Small intestine (tissue), 7 donors: ENCODE results near the gene MT1H. TPM values are rescaled to one million over a fixed set of nuclear protein-coding genes. Genes with fewer than 3 reads are reported as not detected.
"Not testable (repeated sequence)": the region's sequence is repeated elsewhere in the genome, so short reads cannot be mapped to it uniquely, and the experiment has no call there.

ENCODE experiments used
- DNase-seq, 2 donors: peaks; one replicate each; pipeline versions ENCODE4 v3.0.0 to v3.0.0-alpha.2; 2013
- FAIRE-seq: peaks from 2 replicates; lab custom pipeline; 2012; peaks lifted over from hg19 to GRCh38; lab: Jason Lieb, UNC
- H3K27ac ChIP-seq, 3 donors: one replicate each; pipeline ENCODE4 v1.5.1; 2013; ENCODE audit warnings: low read length in 2 of 3, mild to moderate bottlenecking in 2 of 3, control low read depth in 1 of 3, inconsistent platforms in 1 of 3, low read depth in 1 of 3, moderate library complexity in 1 of 3
- H3K27me3 ChIP-seq, 3 donors: one replicate each; pipeline ENCODE4 v1.6.1; 2013; ENCODE audit warnings: low read length in 3 of 3, inconsistent platforms in 1 of 3; ENCODE audit not compliant: control insufficient read depth in 3 of 3, insufficient read depth in 3 of 3
- H3K36me3 ChIP-seq, 3 donors: one replicate each; pipeline ENCODE4 v1.6.1; 2013; ENCODE audit warnings: low read length in 3 of 3, inconsistent platforms in 1 of 3, low read depth in 1 of 3, mild to moderate bottlenecking in 1 of 3, moderate library complexity in 1 of 3; ENCODE audit not compliant: control insufficient read depth in 3 of 3, insufficient read depth in 2 of 3
- H3K4me1 ChIP-seq, 3 donors: one replicate each; pipeline ENCODE4 v1.6.1; 2013; ENCODE audit warnings: low read length in 2 of 3, inconsistent platforms in 1 of 3, low read depth in 1 of 3, mild to moderate bottlenecking in 1 of 3, moderate library complexity in 1 of 3; ENCODE audit not compliant: control insufficient read depth in 3 of 3, insufficient read depth in 2 of 3
- H3K4me3 ChIP-seq, 3 donors: one replicate each; pipeline ENCODE4 v1.5.1; 2013; ENCODE audit warnings: low read length in 3 of 3, control low read depth in 1 of 3, inconsistent platforms in 1 of 3, low read depth in 1 of 3, mild to moderate bottlenecking in 1 of 3, moderate library complexity in 1 of 3
- H3K9me3 ChIP-seq, 2 donors: one replicate each; pipeline ENCODE4 v1.6.1; 2013; ENCODE audit warnings: low read depth in 1 of 2, low read length in 1 of 2; ENCODE audit not compliant: control insufficient read depth in 2 of 2, insufficient read depth in 1 of 2
- WGBS, 3 donors: extraction: QIAGEN DNeasy Blood & Tissue Kit; methylation state at CpG; one replicate each; pipeline ENCODE4 v1.1.7; 2013; 5-methylcytosine and 5-hydroxymethylcytosine counted together
- polyA plus RNA-seq, 4 donors: library from polyadenylated mRNA; stranded (reverse) in 3 of 4; unstranded in 1 of 4; fragments of 200-250 nt in 3 of 4; fragments of 120-200 nt in 1 of 4; gene quantifications; one replicate each; pipeline versions ENCODE4 v1.2.1 to v1.2.3, GENCODE V29; 2013
- donor health status: healthy with polysubstance abuse.
- donor health status: control.
- donor health status: control.
- donor health status: Bipolar disorder and iron deficiency.
- donor health status: healthy.

The MT1H gene
- polyA plus RNA-seq, 4 donors, result 3.6 to 930 (median 62.8) TPM

- Histone ChIP-seq H3K27ac (no peak overlapping the region), H3K36me3 (peaks cover 0 to 15% (median 0%) of the 10 kb centered on the region in 3 donors), H3K4me3 (no peak overlapping the region), H3K9me3 (no peaks in the 10 kb centered on the region), H3K27me3 (peaks cover 0 to 49% (median 8%) of the 10 kb centered on the region in 3 donors), H3K4me1 (peaks cover 0 to 20% (median 0%) of the 10 kb centered on the region in 3 donors)
- no peak for FAIRE-seq
- WGBS, 3 donors, result 89 to 97% (median 91%) methylated on average over 1 of the region's 1 CpG
- no peak for DNase-seq
These were observed 5.1 kb upstream of the MT1H start for GRCh38 chr16:56664506-56664905.

GRCh38 chr16:56665286-56666261, 4.0 kb upstream of the MT1H start:
- not testable (repeated sequence) for H3K27ac ChIP-seq, H3K9me3 ChIP-seq, DNase-seq, H3K4me3 ChIP-seq, FAIRE-seq, H3K36me3 ChIP-seq
- WGBS, 3 donors, result 62 to 69% (median 67%) methylated on average over 8 of the region's 8 CpGs
- H3K27me3 ChIP-seq, result peaks cover 0 to 56% (median 17%) of the 10 kb centered on the region in 3 donors
- peaks cover 0 to 26% (median 0%) of the 10 kb centered on the region in 3 donors for H3K4me1 ChIP-seq

- peak within 1 kb of the TSS in 2 of 3 donors; percentile 9 to 70 for H3K4me3 ChIP-seq
- no peaks in the 10 kb centered on the region for H3K9me3 ChIP-seq
- peak; percentile 88 to 93 for DNase-seq
- FAIRE-seq, result no peak
- peaks cover 0 to 21% (median 0%) of the 10 kb centered on the region in 3 donors for H3K4me1 ChIP-seq
- H3K36me3 ChIP-seq, result peaks cover 0 to 8% (median 0%) of the 10 kb centered on the region in 3 donors
- WGBS, 3 donors, result 2 to 8% (median 6%) methylated on average over 37 to 46 of the region's 46 CpGs
- H3K27ac ChIP-seq, result peak within 1 kb of the TSS in 2 of 3 donors; percentile 28 to 89
- H3K27me3 ChIP-seq, result peaks cover 0 to 53% (median 19%) of the 10 kb centered on the region in 3 donors
These were observed 1.7 kb upstream of the MT1H start, which contains the start of gene MT1G for GRCh38 chr16:56667581-56668571. Gene MT1G (minus strand): TSS chr16:56668065. CDS start chr16:56667993, 72 bp downstream.

GRCh38 chr16:56669840-56670619, 416 bp downstream of the MT1H start:
- WGBS, 3 donors, result 20 to 26% (median 22%) methylated on average over 17 to 19 of the region's 19 CpGs
- H3K9me3 ChIP-seq, result no peaks in the 10 kb centered on the region
- peaks cover 0 to 21% (median 0%) of the 10 kb centered on the region in 3 donors for H3K4me1 ChIP-seq
- peaks cover 0 to 8% (median 0%) of the 10 kb centered on the region in 3 donors for H3K36me3 ChIP-seq
- peaks cover 0 to 46% (median 19%) of the 10 kb centered on the region in 3 donors for H3K27me3 ChIP-seq
- H3K4me3 ChIP-seq, result peak overlapping the region in 1 of 3 donors; percentile 41
- peak overlapping the region in 1 of 3 donors; percentile 89 for H3K27ac ChIP-seq
- FAIRE-seq (no peak), DNase-seq (no peak)

GRCh38 chr16:56670620-56670934, 963 bp downstream of the MT1H start:
- Histone ChIP-seq H3K36me3 (peaks cover 0 to 8% (median 0%) of the 10 kb centered on the region in 3 donors), H3K27ac (no peak overlapping the region), H3K4me3 (peak overlapping the region in 1 of 3 donors; percentile 41), H3K9me3 (no peaks in the 10 kb centered on the region), H3K4me1 (peaks cover 0 to 21% (median 0%) of the 10 kb centered on the region in 3 donors), H3K27me3 (peaks cover 0 to 51% (median 19%) of the 10 kb centered on the region in 3 donors)
- FAIRE-seq, result no peak
- DNase-seq, result no peak
- 67 to 77% (median 69%) methylated on average over 2 of the region's 2 CpGs for WGBS, 3 donors

GRCh38 chr16:56671691-56672090, 2.1 kb downstream of the MT1H start:
- FAIRE-seq, H3K4me3 ChIP-seq, H3K9me3 ChIP-seq, H3K36me3 ChIP-seq, H3K27ac ChIP-seq, DNase-seq: not testable (repeated sequence)
- 72 to 73% (median 72%) methylated on average over 2 of the region's 2 CpGs for WGBS, 3 donors
- peaks cover 0 to 54% (median 19%) of the 10 kb centered on the region in 3 donors for H3K27me3 ChIP-seq
- peaks cover 0 to 21% (median 0%) of the 10 kb centered on the region in 3 donors for H3K4me1 ChIP-seq

GRCh38 chr16:56672171-56672570, 2.6 kb downstream of the MT1H start:
- WGBS, 3 donors, result 86 to 95% (median 89%) methylated on average over 3 of the region's 3 CpGs
- DNase-seq, H3K27ac ChIP-seq, FAIRE-seq, H3K9me3 ChIP-seq, H3K36me3 ChIP-seq, H3K4me3 ChIP-seq: not testable (repeated sequence)
- H3K27me3 ChIP-seq, result peaks cover 0 to 49% (median 19%) of the 10 kb centered on the region in 3 donors
- H3K4me1 ChIP-seq, result peaks cover 0 to 21% (median 0%) of the 10 kb centered on the region in 3 donors
